Breast epithelium (tissue), 3 donors: ENCODE measurements around the gene IGF2BP1.

ENCODE experiments used
- CTCF ChIP-seq, 3 donors: fragments of 450-650 bp; IDR thresholded peaks; one replicate each; pipeline ENCODE4 v1.5.1; 2016 to 2017; ENCODE audit warnings: antibody characterized with exemption in 3 of 3, mild to moderate bottlenecking in 3 of 3, moderate library complexity in 3 of 3
- POLR2A ChIP-seq: fragments of 450-650 bp; IDR thresholded peaks from one replicate; pipeline ENCODE4 v1.6.1; 2016; ENCODE audit warnings: antibody characterized with exemption, mild to moderate bottlenecking, moderate library complexity
- POLR2AphosphoS5 ChIP-seq, 3 donors: sonication (generic); formaldehyde crosslinking; IDR thresholded peaks; one replicate each; pipeline ENCODE4 v1.6.1; 2017; ENCODE audit warnings: antibody characterized with exemption in 3 of 3

- TF ChIP-seq CTCF (IDR thresholded peaks at IDR 0.05): no peak
- TF ChIP-seq POLR2A: no peak
- TF ChIP-seq POLR2AphosphoS5 (IDR thresholded peaks at IDR 0.05): no peak
Observed at GRCh38 chr17:49055181-49055927, 58.2 kb downstream of the IGF2BP1 start.
